ENCODE results near the gene CEP164.

GRCh38 chr11:117385906-117386305, 58.3 kb downstream of the CEP164 start:
- no peak for TF ChIP-seq USF1 (CRISPR knock-in tag; IDR thresholded peaks at IDR 0.05)
- no peak for TF ChIP-seq CTCF (IDR thresholded peaks at IDR 0.05)
- TF ChIP-seq FOXP4 (CRISPR knock-in tag; IDR thresholded peaks at IDR 0.05): no peak
